ENCODE measurements around the gene EXOC6B.

DNA sequence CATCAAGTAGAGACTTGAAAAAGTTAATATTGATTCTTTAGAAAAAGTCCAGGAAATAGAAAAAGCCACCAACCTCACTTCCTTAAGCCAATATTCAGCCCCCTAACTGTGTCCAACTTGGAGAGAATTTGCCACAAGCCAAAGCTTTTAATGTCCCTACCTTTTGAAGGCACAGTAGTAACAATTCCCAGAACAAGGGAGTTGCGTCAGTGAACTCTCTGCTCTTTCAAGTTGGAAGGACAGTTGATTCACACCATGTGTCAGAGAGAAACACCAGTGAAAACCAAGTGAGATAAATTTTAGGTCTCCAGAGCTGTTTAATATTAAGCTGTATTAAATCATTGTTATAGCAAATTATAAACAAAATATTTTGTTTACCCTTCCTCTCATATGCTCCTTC, 66.1 kb downstream of the EXOC6B start:
- TF ChIP-seq POLR2A (IDR thresholded peaks at IDR 0.05) (no peak), CTCF (IDR thresholded peaks at IDR 0.05) (no peak)

Measured in esophagus squamous epithelium (tissue), 4 donors.